ENCODE results near the gene STT3B.

- TF ChIP-seq CTCF (IDR thresholded peaks at IDR 0.05) (no peak), POLR2A (IDR thresholded peaks at IDR 0.05) (no peak)
These were observed 101.8 kb downstream of the STT3B start for GRCh38 chr3:31634476-31634875.

Data from stomach (tissue), 4 donors.